Neural progenitor cell (in vitro differentiated cells): ENCODE results near the gene C16orf82. TPM values are rescaled to one million over a fixed set of nuclear protein-coding genes. Genes with fewer than 3 reads are reported as not detected.

ENCODE experiments used
- DNase-seq: peaks from one replicate; pipeline ENCODE4 v3.0.0-alpha.2; 2016; ENCODE audit warnings: low spot score
- H2AFZ ChIP-seq: fragments of 200-600 bp; sonication (generic); replicated peaks from 2 replicates; pipeline ENCODE4 v1.6.1; 2016; ENCODE audit warnings: antibody characterized with exemption
- H3F3A ChIP-seq: fragments of 200-600 bp; sonication (generic); 2 replicates; pipeline ENCODE4 v1.6.1; 2016; ENCODE audit warnings: antibody characterized with exemption, low read depth
- H3K27ac ChIP-seq: fragments of 200-600 bp; sonication (generic); 2 replicates; pipeline ENCODE4 v1.5.1; 2016; ENCODE audit warnings: mild to moderate bottlenecking
- H3K27me3 ChIP-seq: fragments of 200-600 bp; sonication (generic); 2 replicates; pipeline ENCODE4 v1.6.1; 2016; ENCODE audit warnings: mild to moderate bottlenecking, moderate library complexity
- H3K36me3 ChIP-seq: fragments of 200-600 bp; sonication (generic); 2 replicates; pipeline ENCODE4 v1.5.1; 2016
- H3K4me1 ChIP-seq: fragments of 200-600 bp; sonication (generic); 2 replicates; pipeline ENCODE4 v1.6.1; 2016; ENCODE audit warnings: mixed run types
- H3K4me2 ChIP-seq: fragments of 200-600 bp; sonication (generic); 2 replicates; pipeline ENCODE4 v1.6.1; 2016
- H3K4me3 ChIP-seq: fragments of 200-600 bp; sonication (generic); 2 replicates; pipeline ENCODE4 v1.5.1; 2016
- H3K79me2 ChIP-seq: fragments of 200-600 bp; sonication (generic); 2 replicates; pipeline ENCODE4 v1.6.1; 2016; ENCODE audit warnings: low read depth
- H3K9ac ChIP-seq: fragments of 200-600 bp; sonication (generic); 2 replicates; pipeline ENCODE4 v1.6.1; 2016
- H3K9me3 ChIP-seq: fragments of 200-600 bp; sonication (generic); 2 replicates; pipeline ENCODE4 v1.5.1; 2016; ENCODE audit warnings: low read depth
- H4K20me1 ChIP-seq: fragments of 200-600 bp; sonication (generic); 2 replicates; pipeline ENCODE4 v1.6.1; 2016; ENCODE audit warnings: low read depth
- H3K27ac Mint-ChIP-seq: 3 replicates; pipeline ENCODE4 v1.8.0; 2021; ENCODE audit warnings: mixed read lengths
- H3K27me3 Mint-ChIP-seq: 2 replicates; pipeline ENCODE4 v1.8.0; 2022; ENCODE audit warnings: low read depth, mild to moderate bottlenecking, inconsistent platforms, moderate library complexity, mixed read lengths; ENCODE audit not compliant: insufficient read depth
- H3K36me3 Mint-ChIP-seq: 3 replicates; pipeline ENCODE4 v1.8.0; 2021; ENCODE audit warnings: mixed read lengths
- H3K4me1 Mint-ChIP-seq: 3 replicates; pipeline ENCODE4 v1.8.0; 2021; ENCODE audit warnings: mixed read lengths
- H3K4me3 Mint-ChIP-seq: 3 replicates; pipeline ENCODE4 v1.8.0; 2021; ENCODE audit warnings: mild to moderate bottlenecking, moderate library complexity, mixed read lengths
- H3K9me3 Mint-ChIP-seq: 3 replicates; pipeline ENCODE4 v1.8.0; 2020; ENCODE audit warnings: mixed read lengths
- CTCF ChIP-seq: fragments of 200-600 bp; sonication (generic); IDR thresholded peaks from 2 replicates; pipeline ENCODE4 v1.5.1; 2017; ENCODE audit warnings: antibody characterized with exemption, mild to moderate bottlenecking
- EZH2 ChIP-seq: fragments of 200-600 bp; sonication (generic); IDR thresholded peaks from 2 replicates; pipeline ENCODE4 v1.6.1; 2017; ENCODE audit warnings: antibody characterized with exemption, mild to moderate bottlenecking, moderate library complexity
- EZH2phosphoT487 ChIP-seq: fragments of 200-600 bp; sonication (generic); IDR thresholded peaks from 2 replicates; pipeline ENCODE4 v1.6.1; 2017; ENCODE audit warnings: antibody characterized with exemption
- total RNA-seq: library from RNA; depleted of rRNA; stranded (reverse); fragments of >200 nt; gene quantifications from 2 replicates; pipeline ENCODE4 v1.2.3, GENCODE V29; 2015; ENCODE audit warnings: low replicate concordance

The C16orf82 gene
- total RNA-seq, 1 donor from 2014 or later, result 0.13 TPM

DNA sequence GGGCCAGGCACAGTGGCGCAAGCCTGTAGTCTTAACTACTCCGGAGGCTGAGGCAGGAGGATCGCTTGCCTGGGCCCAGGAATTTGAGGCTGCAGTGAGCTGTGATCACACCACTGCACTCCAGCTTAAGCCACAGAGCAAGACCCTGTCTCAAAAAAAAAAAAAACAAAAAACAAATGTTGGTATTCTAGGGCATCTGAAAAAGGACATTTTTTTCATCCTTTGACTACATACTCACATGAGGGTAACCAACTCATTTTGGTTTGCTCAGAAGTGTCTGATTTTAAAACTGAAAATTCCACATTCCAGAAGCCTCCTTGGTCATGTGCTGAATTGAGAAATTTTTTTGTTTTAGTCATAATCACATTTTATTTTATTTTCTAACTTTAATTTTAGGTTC, 12.7 kb upstream of the C16orf82 start:
- no peaks in the 10 kb centered on the region for H4K20me1 ChIP-seq
- H3K27ac ChIP-seq, result no peak overlapping the region
- TF ChIP-seq CTCF (no peak), EZH2 (no peak), EZH2phosphoT487 (no peak)
- H3K9ac ChIP-seq, result no peak overlapping the region
- no peak overlapping the region for H2AFZ ChIP-seq
- H3K27ac Mint-ChIP-seq, result no peak overlapping the region
- H3K79me2 ChIP-seq, result no peaks in the 10 kb centered on the region
- no peak for DNase-seq
- no peaks in the 10 kb centered on the region for H3K27me3 ChIP-seq
- H3K4me1 ChIP-seq, result peaks cover 4% of the 10 kb centered on the region
- no peak overlapping the region for H3K4me2 ChIP-seq
- no peak overlapping the region for H3K4me3 ChIP-seq
- peaks cover 8% of the 10 kb centered on the region for H3K27me3 Mint-ChIP-seq
- H3K4me3 Mint-ChIP-seq, result no peak overlapping the region
- no peaks in the 10 kb centered on the region for H3K9me3 ChIP-seq
- no peaks in the 10 kb centered on the region for H3K9me3 Mint-ChIP-seq
- H3F3A ChIP-seq, result no peaks in the 10 kb centered on the region
- H3K36me3 Mint-ChIP-seq, result no peaks in the 10 kb centered on the region
- H3K4me1 Mint-ChIP-seq, result peaks cover 5% of the 10 kb centered on the region
- no peaks in the 10 kb centered on the region for H3K36me3 ChIP-seq

- DNase-seq, result no peak
- Histone ChIP-seq H3K27ac (no peak overlapping the region), H3K4me2 (no peak overlapping the region), H4K20me1 (no peaks in the 10 kb centered on the region), H3K9ac (no peak overlapping the region), H3K36me3 (no peaks in the 10 kb centered on the region), H3K9me3 (no peaks in the 10 kb centered on the region), H3K4me3 (no peak overlapping the region), H3F3A (no peaks in the 10 kb centered on the region), H3K79me2 (no peaks in the 10 kb centered on the region), H3K4me1 (no peaks in the 10 kb centered on the region), H2AFZ (no peak overlapping the region), H3K27me3 (no peaks in the 10 kb centered on the region)
- Mint-ChIP-seq H3K27me3 (peaks cover 11% of the 10 kb centered on the region), H3K9me3 (no peaks in the 10 kb centered on the region), H3K4me1 (no peaks in the 10 kb centered on the region), H3K4me3 (no peak overlapping the region), H3K27ac (no peak overlapping the region), H3K36me3 (no peaks in the 10 kb centered on the region)
- TF ChIP-seq EZH2phosphoT487 (no peak), EZH2 (no peak), CTCF (no peak)
These were observed 8.4 kb upstream of the C16orf82 start for GRCh38 chr16:27058299-27058698.

DNA sequence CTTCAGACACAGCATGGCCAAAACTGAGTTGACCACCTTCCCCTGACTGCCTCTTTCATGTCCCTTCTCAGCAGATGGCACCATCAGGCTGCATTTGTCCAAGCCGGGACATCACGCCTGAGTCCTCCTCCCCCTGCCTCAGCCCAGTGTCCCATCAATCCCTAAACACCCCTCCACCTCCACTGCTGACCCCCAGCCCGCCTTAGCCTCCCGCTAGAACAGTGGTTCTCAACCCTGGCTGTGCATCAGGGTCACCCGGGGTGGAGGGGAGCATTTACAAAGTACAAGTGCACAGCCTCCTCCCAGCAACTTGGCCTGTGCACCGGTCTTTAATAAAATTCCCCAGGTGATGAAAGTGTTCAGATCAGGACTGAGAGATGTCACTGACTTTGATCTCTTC, 4.0 kb downstream of the C16orf82 start:
- Histone ChIP-seq H3F3A (no peaks in the 10 kb centered on the region), H3K27me3 (no peaks in the 10 kb centered on the region), H3K36me3 (no peaks in the 10 kb centered on the region), H3K4me2 (no peak overlapping the region), H3K27ac (no peak overlapping the region), H2AFZ (no peak overlapping the region), H3K9me3 (no peaks in the 10 kb centered on the region), H3K4me3 (no peak overlapping the region), H4K20me1 (no peaks in the 10 kb centered on the region), H3K79me2 (no peaks in the 10 kb centered on the region), H3K9ac (no peak overlapping the region), H3K4me1 (peaks cover 13% of the 10 kb centered on the region)
- Mint-ChIP-seq H3K36me3 (no peaks in the 10 kb centered on the region), H3K27ac (peak overlapping the region; percentile 33), H3K4me3 (no peak overlapping the region), H3K4me1 (peaks cover 29% of the 10 kb centered on the region), H3K9me3 (peaks cover 5% of the 10 kb centered on the region), H3K27me3 (peaks cover 15% of the 10 kb centered on the region)
- TF ChIP-seq CTCF (no peak), EZH2 (no peak), EZH2phosphoT487 (no peak)
- DNase-seq, result no peak
